ENCODE results near the gene KIF7.

KIF7 gene

DNA sequence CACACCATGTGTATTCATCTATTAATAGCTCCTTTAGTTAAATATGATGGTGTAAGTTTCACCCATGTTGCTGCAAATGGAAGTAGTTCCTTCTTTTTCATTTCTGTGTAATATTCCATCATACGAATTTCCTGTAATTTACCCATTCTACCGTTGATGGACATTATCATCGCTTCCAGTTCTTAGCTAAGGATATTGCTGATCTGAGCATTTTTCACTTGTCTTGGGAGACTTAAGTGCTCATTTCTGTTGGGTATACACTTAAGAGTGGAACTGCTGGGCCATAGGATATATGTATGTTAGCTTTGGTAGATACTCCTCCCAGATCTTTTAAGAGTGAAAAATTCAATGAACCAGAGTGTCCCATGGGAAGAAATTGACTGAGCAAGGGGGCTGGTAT is 12.9 kb upstream of the KIF7 start:
- DNase-seq, result no peak

DNA sequence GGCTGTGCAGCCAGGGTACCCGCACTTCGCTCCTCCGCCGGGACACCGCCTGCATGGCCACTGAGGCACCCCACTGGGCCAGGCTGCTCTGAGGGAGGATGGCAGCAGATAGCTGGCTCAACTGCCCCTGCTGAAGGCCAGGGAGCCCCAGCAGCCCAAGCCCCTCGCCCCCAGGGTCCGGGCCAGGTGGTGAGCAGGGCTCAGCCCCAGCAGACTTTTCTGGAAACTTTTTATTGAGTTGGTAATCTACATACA is 12.4 kb upstream of the KIF7 start:
- DNase-seq, result no peak

DNA sequence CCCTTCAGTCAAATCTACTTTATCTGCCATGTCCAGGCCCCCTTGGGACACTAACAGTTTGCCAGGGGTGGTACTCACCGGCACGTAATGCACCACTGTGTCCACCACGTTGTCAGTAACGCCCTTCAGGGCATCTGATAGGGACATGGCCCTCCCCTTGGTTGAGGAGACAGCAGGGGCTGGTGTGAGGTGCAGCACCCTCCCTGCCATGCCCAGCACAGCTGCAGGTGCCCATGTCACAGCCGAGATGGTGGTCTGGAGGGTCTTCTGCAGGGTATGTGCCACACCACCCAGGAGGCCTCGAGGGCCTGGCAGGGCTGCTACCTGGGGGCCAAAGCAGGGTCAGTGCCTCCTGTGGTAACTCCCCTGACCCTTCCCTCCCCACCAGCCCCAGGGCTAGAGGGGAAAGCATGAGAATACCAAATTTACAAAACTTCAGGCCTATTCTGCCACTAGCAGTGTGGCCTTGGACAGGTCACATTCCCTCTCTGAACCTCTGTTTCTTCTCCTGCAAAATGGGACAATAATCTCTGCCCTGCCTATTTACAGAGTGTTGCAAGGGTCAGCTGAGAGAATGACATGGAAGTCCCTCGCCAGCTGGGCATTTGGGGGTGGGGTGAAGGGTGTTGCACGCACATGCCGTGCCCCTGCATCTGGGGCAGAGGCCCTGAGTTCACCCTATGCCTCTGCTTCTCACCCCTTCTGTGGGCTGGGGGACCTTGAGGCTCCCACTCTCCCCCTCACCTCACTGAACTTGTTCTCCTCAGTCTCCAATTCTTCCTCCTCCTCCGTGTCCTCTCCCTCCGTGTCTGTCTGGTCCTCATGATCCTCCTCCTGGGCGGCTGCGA is 11.8 kb upstream of the KIF7 start:
- no peak for DNase-seq

DNA sequence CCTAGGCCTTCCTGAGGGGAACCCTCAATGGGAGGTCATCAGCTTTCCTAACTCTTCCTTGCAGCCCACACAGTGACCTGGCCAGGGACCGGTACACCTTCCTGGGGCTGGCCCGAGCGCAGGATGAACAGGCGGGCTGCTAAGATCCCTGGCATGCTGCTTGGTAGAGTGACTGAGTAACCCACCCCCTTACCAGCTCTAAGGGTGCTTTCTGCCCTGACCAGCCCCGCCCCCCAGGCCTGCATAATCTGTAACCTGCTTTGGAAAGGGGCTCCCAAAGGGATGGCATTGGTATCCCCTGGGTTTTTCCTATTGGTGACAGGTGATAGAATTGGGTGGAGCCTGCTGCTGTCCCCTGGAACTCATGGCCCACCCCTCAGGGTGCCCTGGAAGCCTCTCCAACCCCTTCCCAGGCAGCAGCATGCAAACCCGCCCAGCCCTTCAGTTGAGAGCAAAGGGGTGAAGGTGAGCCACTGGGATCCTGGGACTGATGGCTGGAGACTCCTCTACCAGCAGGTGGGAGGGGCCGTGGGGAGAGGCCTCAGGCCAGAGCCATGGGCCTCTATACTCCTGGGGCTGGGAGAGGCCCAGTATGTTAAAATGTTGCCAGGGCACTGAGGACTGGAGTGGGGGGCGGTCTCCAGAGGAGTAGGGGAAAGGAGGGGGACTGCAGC is 11.1 kb upstream of the KIF7 start:
- DNase-seq, result no peak

DNA sequence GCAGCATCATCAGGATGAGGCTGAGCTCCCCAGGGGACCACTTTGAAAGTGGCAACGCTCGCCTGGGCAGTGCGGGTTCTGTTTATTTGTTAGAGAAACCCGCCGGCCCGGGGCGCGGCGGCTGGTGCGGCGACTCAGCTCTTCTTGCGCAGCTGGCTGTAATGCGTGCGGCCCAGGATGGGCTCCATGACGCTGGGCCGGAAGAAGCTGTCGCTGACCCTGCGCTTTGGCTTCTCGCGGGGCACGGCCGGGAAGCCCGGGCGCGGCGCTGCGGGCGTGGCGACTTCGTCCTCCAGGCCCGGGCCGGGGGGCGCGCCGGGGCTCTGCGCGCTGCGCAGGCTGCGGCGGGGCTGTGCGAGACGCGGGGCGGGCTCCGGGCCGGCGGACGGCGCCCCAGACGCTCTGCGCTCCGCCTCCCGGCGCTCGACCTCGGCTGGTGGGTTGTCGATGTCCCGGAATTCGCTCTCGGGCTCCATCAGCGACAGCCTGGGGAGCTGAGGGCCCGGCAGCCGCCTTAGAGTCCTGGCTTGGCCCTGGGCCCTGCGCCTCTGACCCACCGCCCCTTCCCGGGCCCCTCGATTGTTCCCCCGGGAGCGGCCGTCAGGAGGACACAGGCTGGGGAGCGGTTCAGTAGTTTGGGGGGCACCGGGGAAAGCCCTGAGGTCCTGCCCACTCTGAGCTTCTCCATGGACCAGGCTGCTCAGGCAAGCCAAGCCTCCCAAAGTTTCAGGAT is 10.3 kb upstream of the KIF7 start:
- DNase-seq, result peak; percentile 26 to 43

DNA sequence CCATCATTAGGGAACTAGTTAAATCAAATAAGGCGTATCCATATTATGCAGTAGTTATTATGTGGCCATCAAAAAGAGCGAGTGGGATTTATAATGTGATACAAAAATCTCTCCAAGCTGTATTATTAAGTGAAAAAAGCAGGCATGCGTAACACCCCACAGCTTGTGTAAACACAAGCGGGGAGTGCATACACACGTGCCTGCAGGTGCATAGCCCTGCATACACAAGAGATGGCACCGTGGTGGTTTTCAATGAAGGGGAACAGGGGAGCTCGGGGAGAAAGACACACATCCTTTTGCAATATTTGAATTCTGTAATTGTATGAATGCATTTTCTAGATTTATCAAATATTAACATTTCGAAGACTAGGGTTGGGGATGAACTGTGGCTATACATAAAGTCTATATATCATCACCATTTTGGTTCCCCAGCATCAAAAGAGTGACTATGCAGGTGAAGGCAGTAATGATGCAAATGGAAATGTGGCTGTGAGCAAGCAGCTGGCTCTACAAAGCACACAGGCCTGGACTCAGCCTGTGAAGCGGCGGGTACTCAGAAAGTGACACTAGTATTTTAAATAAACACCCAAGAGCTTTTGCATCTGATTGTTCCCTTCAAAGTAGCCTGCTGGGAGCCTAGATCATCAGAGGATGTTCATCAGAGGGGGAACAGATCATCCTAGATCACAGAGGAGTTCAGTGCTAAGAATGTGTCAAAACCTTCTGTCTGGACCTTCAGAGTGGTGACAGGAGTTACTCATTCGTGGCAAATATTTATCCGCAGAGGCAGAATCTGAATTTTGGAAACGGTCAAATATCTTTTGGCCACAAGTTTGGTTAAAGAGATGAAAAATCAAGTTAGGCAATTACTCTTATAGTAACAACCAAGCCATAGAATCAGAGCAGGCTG is 9.4 kb upstream of the KIF7 start:
- no peak for DNase-seq

DNA sequence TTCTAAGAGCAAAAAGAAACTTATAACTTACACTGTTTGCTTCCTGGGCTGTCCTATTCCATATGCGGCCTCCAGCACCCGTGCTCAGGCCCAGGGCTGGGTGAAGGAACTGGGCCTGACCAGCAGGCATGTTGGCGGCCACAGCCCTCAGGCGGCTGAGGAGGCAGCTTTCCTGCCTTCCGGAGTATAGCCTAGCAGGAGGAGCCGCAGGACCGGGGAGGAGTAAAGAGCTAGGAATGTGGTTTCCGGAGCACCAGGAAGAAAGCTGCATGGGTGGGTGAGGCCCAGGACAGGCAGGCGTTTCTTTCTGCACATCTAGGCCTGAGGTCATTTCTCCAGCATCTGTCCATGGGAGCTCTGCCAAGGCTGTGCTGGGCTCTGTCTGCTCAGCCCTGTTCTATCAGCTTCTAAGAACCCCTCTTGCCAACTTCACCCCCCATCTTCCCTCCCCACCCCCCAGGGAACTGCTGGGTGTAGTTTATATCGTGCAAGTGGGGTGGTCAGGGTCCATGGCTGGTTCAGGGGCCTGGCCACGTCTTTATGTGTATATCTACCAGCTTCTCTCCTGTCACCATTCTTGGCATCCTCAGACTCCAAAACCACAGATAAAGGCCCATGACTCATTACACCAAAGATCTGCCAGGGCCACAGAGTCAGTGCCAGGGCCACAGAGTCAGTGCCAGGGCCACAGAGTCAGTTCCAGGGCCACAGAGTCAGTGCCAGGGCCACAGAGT is 7.8 kb upstream of the KIF7 start:
- DNase-seq, result no peak

DNA sequence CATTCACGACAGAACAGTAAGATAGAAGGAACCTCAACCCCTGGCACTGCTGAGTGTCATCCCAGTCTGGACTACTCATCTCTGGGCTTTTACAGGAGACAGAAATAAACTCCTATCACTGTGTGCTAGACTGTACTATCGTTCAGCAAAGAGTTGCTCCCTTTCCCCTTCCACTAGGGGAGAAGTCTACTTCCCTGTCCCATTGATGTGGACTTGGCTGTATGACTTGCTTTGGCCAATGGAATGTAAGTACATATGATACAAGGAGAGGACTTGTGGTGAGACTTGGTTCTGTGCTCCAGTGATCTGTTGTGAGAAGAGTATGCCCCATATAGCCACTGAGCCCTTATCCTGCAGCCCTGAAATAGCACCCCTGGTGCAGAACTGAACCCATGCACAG is 5.3 kb upstream of the KIF7 start:
- DNase-seq, result no peak

DNA sequence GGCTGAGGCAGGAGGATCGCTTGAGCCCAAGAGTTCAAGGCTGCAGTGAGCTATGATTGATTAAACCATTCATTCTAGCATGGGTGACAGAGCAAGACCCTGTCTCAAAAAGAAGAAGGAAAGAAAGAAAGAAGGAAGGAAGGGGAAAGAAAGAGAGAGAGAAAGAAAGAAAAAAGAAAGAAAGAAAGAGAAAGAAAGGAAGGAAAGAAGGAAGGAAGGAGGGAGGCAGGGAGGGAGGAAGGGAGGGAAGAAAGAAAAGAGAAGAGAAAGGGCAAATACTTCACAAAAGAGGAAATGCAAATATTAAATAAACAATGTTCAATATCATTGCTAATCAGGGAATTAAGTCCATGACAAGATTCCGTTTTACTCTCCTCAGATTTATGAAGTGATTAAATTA is 4.0 kb upstream of the KIF7 start:
- DNase-seq, result no peak

DNA sequence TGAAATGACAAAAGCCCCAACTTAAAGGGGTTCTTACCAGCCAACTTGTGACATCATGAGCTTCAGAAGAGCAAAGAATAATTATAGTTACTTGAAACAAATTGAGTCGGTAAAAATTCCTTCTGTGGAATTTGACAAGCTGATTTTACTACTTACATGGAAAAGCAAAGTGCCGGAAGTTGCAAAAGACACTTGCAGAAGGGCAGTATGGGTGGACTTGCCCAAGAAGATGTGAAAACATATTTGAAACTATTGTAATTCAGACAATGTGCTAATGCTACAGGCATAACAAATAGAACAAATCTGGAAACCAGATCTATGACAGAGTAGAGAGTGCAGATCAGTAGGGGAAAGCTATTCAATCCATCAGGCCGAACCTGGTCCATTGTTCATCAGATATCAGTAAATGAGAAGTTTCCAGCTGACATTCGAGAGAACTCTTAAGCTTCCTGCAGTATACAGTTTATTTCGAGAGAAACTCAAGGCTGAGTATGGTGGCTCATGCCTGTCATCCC is 2.5 kb upstream of the KIF7 start:
- DNase-seq, result no peak

DNA sequence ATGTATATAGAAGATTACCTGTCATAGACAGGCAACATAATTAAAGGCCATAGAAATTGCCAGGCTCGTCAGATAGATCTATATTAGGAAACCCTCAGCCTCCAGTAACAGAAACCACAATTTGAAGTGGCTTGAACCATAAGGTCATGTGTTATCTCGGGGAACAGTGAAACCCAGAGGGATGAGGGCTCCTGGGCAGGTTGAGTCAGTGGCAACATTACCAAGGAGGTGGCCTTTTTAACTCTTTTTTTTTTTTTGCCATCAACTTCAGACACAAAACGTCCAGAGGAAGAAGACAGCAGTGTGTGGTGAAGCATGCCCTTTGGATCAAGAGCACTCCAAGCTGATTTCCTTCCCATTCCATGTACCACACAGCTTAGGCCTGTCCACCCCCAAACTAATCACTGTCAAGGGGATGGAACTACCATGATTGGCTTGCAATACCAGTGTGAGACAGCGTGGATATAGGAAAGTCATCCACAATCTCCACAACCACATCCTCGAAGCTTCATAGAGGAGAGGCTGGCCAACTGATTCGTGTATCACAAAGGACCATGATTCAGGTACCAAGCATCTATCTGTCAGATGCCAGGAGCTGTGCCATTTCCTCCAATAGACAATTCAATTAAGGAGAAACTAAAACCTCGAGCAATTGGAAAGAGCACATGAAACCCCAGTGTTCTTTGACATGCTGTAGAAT is 999 bp upstream of the KIF7 start:
- DNase-seq, result no peak

DNA sequence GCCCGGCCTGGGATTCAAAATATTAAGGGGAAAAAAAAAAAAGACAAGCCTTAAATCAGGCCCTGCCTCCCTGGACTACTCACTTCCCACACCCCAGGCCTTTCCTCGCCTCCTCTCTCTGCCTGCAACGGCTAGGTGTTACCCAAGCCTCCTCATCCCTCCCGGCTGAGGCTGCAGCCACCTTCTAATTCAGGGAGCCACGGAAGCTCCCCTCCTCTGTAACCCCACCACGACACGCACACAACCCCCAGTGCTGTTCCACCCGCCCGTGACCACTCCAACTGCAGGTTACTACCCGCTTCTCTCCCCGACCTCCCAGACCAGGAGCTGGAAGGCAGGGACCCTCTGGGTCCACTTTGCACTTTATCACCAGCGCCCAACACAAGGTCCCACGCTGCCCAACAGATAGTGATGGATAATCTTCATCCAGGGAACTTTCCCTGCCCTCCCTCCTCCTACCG is 936 bp downstream of the KIF7 start:
- no peak for DNase-seq

DNA sequence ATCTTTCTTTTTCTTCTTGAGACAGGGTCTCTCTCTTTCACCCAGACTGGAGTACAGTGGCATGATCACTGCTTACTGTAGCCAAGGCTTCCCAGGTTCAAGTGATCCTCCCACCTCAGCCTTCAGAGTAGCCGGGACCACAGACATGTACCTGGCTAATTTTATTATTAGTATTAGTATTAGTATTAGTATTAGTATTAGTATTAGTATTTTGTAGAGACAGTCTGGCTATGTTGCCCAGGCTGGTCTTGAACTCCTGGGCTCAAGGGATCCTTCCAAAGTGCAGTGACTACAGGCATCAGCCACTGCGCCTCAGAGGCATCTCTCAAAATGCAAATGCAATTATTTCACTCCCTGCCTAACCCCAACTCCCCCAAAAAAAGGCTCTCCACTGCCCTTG is 1.7 kb downstream of the KIF7 start:
- DNase-seq, result no peak

DNA sequence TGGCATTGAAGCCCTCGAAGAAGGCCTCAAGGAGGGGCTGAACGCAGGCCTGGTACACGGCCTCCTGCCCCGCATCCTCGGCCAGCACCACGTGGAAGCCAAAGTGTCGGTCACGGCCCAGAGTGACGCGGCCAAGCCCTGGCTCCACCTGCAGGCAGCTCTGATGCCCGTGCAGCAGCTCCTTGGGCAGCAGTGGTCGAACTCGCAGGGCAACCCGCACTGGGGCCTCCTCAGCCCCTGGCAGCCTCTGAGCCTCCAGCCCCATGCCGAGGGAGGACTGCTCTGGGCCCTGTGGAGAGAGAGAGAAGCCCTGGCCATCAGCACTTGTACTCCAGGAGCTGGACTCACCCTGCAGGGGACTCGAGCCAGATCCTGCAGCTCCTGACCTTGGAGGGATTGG is 2.6 kb downstream of the KIF7 start:
- DNase-seq, result no peak

DNA sequence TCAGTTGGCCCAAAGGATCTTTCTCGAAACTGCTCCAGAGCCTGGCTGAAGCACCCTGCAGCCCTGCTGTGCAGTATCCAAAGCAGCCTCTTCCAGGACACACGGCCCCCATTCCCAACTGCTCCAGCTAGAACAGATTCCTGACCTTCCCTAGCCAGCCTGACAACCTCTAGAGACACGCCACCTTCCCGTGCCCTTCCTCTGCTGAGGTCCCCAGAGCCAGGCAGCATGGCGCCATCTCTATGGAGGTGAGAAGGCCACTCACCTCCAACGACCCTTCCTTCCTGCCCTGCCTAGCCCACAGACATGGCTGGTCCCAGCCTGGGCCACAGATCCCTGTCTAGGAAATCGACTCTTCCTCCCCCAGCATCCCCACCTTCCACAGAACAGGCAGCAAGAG is 3.1 kb downstream of the KIF7 start:
- DNase-seq, result no peak

DNA sequence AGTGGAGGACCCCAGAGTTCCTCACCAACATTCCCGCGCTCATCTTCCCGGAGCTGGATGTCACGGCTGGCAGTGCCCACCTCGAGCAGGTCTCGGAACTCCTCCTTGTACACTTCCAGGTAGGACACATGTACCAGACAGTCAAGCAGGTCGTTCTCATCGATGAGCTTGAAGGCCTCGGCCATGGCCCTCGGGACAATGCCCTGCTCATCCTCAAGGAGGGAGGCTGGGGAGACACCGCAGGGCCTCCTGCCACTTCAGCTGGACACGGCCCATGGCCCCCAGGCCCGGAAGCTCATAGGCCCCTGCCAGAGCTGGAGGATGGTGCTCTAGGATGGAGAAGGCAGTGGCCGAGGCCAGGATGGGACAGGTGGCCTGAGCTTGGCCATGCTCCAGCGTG is 5.6 kb downstream of the KIF7 start:
- no peak for DNase-seq

DNA sequence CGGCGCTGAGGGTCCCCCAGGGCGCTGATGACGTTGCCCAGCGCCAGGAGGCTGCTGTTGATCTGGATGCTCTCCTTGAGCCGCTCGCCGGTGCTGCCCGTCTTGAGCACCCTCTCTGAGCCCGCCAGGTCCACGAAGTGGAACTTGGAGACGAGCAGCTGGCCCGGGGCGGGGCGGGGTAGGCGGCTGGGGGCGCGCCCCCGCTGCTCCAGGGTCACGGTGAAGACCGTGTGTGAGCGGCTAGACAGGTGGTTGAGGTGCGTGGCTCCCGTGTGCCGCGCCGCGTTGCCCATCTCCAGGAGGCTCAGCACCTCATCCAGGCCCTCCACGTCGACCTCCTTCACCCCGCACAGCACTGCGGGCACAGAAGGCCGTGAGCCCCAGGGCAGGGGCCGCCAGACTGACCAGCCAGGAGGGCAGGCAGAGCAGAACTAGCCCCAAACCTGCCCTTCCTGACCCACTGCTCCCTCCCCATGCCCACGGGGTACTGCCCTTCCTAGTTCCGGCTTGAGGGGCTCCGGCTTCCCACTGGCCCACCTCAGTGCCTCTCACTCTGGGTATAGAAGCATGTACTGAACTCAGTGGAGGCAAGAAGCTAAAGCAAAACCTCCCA is 6.1 kb downstream of the KIF7 start:
- no peak for DNase-seq

DNA sequence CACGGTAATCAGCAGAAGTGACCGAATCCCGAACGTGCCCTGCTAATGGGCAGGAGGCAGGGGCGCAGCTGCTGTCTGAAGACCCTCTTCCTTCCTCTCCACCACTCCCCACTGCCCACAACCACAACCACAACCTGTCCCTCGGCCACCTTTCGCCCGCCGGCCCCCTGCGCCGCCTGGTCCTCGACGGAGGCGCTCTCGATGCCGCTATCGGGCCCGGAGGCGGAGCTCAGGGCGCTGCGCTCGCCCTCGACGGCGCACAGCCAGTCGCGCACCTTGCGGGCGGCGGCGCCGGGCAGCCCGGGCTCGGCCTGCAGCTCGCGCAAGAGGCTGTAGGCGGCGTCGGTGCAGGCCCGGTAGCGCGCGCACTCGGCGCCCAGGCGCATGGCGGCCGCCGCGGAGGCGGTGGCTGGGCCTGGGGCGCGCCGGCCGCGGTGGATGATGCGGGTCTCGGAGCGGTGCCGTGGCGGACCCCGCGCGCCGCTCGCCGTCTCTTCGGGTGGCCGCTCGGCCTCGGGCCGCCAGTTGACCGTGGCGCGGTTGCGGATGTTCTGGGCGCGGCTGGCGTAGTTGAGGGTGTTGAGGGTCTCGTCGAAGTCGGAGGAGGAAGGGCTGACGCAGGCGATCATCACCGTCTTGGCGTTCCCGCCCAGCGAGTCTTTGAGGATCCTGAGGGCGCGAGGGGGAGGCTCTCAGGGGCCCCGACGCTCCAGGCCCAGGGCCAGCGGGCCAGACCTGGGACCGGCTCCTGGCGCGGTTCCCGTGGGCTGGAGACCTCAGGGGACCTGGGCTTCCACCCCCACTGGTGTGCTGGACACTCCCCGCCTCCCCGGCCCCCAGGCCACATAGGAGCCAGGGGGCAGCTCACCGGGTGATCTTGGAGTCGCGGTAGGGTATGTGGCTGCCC is 6.9 kb downstream of the KIF7 start:
- DNase-seq, result no peak

DNA sequence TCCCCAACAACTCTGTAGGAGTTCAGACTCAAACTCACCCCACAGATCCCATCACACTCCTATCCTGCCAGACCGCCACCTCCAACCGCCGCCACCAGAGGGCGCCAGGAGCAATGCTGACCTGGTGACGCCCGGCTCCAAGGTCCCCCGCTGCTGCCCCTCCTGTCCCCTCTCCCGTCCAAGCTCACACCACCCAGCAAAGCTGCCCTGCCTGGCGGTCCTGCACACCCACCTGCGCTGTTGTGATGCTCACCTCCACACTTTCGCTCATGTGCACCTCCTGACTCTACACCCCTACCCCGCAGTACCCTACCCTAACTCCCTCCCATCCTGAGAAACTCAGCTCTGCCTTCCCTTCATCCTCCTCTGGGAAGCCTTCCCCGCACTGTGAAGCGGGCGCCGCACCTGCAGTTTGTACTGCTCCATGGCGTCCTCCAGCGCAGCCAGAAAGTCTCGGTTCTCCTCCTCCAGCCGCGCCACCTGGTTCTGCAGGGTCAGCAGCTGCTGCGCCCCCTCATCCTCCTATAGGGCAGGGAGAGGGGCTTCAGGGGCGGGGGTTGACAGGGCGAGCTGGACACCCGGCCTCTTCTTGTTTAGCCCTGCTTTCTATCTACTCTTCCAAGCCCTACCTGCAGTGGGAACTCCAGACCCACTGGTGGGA is 7.9 kb downstream of the KIF7 start:
- peak; percentile 85 for DNase-seq

Measured in activated T-cell treated with anti-CD3 and anti-CD28 coated beads, Interleukin-2, amount 50 U/mL, for 48 hours (primary cell).